Iris pigment epithelial cell (primary cell): Measurements from ENCODE around the gene CNTN4.

Source experiments
- DNase-seq: peaks from one replicate; pipeline ENCODE4 v3.0.0-alpha.2; 2011; ENCODE audit warnings: low read depth

CNTN4 gene

DNA sequence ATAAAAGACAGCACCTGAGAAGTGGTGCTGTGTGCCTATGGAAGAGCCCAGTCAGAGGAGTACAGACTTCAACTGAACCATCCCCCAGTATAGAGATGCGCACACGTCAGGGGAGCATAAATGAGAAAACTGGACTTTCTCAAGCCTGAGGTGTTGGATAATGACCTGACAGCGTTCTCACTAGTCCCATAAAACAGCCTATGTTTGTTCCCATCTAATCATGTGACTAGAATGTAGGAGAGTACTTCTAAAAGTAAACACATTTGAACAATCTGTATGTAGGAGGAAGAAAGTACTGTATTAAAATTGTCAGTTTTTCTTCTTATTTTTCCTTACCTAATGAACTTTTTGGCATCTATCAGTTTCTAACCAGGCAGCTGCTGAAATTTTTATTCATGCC lies 498.9 kb downstream of the CNTN4 start:
- DNase-seq = no peak

DNA sequence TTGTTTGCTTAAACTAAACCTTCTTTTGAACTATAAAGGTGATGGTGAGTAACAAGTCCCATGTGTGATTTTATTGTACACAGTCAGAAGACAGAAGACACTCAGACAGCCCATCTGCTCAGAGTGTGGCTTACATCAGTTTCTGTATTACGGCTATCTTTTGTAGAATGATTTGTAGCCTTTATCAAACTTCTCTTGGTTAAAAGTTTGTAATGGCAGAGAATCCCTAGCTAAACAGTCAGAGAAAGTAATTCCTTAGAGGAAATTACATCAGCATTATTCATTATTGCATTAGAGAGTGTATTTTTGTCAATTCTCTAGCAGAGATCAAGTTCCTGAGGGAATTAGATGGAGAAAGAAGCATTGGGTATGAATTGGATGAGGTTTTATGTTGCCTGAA lies 500.8 kb downstream of the CNTN4 start:
- DNase-seq = no peak

DNA sequence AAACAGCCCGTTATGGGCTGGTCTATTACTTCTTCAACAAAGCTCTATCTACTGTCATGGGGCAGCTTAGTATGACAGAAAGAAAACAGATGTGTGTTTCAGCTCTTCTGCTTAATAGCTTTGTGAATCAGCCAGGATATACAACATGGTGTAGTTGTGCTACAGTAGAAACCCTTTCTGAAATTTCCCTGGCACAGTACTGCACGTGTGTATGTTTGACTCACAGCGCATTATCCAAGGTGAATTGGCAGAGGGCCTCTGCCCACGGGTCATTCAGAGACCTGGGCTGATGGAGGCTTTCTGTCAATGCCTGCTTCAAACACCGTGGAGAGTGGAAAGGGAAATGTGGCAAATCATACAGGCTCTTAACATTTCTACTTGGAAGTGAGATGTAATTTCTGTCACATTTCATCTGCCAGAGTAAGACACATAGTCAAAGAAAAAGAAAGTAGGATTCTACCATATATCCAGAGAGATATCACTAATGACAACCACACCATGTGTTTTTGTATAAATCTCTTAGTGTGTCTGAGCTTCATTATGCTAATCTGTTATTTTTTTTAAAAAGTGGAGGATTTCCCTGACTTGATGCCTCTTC lies 505.1 kb downstream of the CNTN4 start:
- no peak for DNase-seq

DNA sequence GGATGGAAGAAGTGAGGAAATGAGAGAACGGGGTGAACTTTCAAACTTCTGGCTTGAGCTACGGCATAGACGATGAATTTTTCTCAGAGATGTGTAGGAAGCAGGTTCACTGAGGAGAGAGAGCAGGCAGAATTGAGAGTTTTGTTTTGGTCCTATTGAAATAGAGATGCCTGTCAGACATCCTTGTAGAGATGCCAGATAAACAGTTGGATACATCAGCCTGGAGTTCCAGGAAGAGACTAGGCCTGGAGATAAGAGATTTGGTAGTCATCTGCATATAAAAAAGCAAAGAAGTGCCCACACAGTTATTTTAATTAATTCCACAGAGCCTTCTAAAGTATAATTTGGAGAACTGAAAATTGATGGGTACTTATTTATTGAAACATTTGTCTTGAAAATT lies 515.9 kb downstream of the CNTN4 start:
- no peak for DNase-seq

DNA sequence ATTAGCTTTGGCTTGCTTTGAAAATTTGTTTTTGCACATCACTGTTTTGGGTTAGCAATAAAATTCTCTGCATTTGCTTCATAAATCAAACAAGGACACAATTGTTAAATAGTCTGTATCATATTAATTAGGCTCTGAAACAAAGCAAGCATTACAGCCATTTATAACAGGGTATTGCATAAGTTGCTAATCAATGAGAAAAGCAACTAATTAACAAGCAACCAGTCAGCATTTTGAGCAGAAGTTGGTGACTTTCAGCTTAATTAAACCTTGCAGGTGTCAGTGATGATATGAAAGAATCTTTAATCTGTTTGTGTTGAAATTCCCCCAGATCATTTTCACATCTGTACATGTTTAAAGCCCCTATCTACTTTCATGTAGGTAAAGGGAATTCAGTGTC lies 516.4 kb downstream of the CNTN4 start:
- no peak for DNase-seq

DNA sequence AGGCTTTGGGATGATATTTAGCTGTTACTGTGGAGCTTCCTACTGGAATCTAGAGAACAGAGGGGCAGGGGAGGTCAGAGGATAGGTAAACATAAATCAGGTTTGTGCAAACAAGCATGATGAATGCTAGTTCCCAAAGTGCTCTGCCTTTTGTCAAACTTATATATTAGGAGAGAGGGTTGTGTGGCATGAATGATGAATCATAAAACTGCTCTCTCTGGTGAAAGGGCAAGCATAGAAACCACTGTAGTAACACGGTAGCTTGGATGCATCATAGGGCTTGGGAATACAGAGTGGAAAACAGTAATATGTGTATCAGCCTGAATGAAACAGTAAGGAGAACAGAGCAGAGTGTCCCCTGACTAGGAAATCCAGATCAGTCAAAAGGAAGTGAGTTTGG lies 524.8 kb downstream of the CNTN4 start:
- DNase-seq = peak; percentile 0

DNA sequence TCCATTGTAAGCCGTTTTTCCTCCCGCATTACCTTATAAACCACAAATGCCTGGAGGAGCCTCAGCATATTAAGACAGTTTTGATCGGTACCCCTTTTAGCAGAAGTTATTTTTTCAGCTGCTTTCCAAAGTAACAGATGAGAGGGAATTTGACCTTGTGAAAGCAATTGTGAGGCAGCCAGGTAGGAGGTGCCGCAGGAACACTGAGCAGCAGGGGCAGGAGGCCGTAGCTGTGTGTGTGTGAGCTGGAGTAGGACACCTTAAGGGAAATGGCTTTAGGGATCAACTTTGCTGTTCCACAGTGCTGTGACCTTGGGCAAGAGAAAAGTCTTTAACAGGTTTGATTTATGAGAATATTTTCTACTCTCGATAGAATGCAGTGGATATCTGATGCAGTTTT lies 529.5 kb downstream of the CNTN4 start:
- DNase-seq = no peak

DNA sequence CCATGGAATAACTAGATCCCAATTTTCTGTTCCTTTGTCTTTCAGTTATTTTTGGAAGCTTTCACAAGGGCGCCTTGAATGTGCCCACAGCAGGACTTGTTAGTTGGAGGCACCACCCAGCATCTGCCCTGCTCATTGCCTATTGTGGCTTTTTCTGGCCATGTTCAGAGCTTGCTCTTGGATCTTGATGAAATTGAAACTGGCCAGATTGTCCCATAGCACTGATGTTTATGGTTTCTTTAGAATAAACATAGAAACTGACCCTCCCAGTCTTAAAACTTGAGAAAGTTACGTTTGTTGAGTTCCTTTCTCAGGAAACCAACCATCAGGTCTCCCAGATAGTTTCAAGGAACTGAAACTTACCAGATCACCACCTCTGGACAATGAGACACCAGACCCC lies 536.8 kb downstream of the CNTN4 start:
- no peak for DNase-seq

DNA sequence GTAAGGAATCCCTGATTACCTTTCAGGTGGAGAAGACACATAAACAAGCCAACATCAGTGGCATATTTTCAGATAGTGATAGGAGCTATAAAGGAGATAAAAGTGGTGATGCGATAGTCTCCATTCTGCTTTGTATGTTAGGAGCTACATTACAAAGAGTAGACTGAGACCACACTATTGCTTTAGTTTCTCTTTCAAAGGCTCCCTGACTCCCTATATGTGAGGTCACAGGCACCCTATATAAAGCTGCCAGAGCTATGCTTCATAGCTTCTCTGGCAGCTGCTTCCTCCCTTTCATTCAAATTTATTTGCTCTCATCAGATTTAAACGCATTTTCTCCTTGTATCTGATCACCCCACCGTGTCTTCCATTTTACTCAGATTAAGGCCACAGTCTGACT lies 544.9 kb downstream of the CNTN4 start:
- DNase-seq = no peak

DNA sequence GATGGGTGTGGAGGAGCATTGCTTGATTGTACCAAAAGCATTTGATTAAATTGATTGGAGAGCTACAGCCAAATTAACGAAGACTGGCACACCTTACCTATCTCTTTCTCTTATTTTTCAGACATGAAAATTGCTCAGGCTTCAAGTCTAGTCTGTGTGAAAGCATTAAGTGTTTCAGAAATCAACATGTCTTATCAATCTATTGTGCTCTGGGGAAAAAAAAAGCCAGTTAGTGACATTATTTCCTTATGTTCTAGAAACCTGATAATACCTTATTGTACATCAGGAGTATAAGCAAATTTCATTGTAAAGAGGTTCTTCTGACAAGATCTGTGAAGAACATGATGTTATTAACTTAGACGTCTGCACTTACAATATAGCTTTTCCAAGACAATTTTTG lies 546.3 kb downstream of the CNTN4 start:
- no peak for DNase-seq

DNA sequence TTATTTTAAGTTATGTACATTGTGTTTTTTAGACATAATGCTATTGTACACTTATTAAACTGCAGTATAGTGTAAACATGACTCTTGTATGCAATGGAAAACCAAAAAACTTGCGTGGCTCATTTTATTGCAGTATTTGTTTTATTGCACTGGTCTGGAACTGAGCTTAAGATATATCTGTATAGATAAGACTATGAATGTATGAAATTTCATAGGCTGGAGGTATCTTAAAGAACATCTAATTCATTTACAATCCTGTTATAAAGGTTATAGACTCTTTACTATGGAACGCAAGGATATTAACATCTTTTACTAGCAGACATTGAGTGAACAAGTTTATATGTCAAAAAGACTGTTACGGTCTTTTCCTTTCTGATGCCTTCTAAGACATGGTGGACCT lies 552.1 kb downstream of the CNTN4 start:
- no peak for DNase-seq

DNA sequence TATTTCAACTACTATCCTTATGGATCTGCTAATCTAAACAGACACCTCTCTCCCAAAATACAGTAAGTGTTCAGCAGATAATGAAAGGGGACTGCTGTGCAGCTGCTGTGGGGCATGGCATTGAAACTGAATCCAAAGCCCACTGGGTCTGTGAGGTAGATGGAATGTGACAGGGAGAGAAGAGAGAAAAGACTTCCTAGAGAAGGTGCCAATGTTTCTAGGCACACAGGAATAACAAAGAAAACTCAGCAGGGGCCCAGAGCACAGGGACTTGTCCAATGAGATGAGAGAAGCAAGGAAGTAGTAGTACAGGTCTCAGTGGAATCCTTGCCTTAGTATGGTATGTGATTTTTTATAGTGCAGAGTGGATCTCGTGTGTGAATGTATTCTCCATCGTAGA lies 553.7 kb downstream of the CNTN4 start:
- no peak for DNase-seq

DNA sequence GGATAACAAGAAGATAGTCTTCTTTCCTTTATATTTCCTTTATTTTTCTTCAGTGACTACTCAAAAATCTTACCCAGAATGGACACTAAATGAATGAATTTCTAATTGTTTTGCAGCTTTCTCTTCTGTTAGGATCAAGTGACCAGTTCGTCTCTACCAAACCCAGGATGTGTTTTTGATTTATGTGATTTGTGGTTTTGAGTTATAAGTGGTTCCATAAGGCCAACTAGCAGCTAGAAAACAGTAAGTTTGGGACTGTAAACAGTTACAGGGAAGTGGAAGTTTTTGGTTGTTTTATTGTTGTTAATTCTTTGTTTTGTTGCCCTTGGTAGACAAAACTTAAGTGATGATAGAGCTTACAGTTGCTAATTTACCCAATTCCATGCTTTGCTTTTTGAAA lies 555.0 kb downstream of the CNTN4 start:
- no peak for DNase-seq

DNA sequence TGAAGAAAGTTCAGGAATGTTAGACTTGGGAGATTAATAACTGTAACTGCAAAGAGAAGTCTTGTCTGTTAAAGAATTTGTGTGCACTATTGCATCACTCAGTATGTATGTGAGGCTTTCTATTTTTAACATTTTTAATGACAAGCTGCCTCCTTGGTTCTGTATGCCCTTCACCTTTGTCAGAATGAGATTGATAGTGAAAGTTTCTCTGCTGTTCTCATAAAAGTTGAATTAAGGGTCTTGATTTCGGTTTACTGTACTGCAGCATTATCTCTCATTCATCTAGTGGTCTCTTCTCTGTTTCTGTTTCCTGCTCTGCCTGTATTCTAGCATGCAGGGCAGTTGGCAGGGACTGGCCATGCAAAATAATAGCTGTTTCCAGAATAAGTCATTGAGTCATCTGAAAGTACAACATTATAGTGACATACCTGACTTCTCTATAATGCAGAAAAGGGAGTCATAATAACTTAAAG lies 556.6 kb downstream of the CNTN4 start:
- no peak for DNase-seq

DNA sequence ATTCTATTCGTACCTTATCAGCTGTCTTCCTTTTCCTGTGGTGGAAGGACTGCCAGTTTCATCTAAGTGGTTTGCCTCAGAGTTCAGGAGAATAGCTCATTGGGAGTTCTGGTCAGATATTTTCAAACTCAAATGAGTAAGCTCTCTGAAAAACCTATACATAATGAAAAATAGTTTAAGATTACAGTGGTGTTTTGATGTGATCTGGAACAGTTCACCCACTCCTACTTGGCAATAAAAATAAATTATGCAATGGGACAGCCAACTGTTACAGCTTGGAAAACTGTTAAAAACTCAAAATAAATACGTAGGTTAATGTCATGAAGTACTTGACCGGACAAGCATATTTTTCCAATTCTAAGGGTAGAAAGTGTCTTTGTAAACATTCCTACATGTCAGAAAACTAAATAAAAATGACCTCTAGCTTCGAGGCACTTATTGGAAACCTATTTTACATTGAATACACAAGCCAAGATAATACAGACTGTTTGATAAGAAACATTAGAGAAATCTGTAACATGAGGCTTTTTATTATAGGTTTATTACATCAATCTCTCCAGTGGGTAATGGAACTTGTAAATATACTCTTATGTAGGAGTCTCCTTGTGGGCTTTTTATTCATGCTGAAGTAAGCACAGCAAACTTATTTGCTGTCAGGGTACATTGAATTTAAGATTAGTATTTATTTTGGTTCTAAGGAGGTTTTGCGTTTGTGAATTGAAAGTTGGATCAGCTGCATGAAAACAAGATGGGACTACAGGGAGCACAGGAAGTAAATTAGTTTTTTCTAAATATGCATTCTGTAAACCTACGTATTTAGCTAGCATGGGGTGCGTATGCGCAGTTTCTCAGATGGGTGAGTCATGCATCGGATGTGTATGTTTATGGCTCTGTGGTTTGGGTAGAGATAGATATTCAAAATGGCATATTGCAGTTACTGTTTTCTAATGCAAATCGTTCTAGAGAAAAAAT lies 558.4 kb downstream of the CNTN4 start:
- DNase-seq = peak; percentile 9

DNA sequence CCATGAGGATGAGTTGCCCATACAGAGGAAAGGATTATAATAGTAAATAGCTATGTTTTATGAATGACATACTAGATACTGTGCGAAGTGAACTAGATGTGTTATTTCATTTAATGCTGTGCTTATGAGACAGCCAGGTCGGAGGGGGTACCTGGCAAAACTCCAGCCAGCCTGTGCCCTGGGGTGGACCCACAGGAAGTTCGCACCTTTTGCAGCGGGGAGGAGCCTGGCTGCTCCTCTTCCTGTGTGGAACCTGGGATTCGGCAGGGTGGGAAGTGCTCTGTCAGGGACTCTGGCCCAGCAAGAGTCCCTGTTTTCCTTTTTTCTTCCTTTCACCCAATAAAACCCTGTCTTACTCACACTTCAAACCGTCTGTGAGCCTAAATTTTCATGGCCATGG lies 559.3 kb downstream of the CNTN4 start:
- no peak for DNase-seq

DNA sequence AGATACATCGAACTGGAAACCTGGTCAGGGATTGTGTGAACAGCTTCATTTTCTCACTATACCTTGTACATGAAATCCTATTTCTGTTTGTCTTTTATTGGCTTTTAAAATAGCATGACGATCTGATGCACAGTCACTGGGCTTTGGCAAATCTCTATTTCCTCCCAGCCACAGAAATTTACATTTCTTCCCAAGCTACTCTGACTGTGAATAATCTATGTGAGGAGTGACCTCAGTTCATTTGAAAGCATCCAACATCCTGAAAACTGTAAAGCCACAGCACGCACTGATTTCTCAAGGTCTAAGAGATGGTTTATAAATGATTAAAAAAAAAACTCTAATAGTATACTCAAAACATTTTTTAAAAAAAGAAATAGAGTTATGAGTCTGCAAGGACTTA lies 561.2 kb downstream of the CNTN4 start:
- no peak for DNase-seq

DNA sequence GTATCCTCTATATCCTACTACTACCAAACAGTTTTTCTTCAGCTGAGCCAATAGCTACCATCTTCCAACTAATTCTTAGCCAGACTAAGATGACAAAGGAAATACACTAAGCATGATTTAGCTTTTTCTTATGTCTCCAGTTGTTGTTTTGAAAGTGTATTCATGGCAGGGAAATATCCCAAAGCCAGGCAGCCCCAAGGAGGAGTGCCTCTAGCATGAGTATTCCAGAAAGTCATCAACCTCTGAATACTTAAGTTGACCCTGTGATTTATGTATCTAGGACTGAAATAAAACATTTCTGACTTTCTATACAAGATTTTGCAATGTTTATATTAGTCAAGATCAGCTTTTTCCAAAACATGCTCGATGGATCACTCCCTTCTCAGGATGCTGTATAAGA lies 562.4 kb downstream of the CNTN4 start:
- DNase-seq = no peak

DNA sequence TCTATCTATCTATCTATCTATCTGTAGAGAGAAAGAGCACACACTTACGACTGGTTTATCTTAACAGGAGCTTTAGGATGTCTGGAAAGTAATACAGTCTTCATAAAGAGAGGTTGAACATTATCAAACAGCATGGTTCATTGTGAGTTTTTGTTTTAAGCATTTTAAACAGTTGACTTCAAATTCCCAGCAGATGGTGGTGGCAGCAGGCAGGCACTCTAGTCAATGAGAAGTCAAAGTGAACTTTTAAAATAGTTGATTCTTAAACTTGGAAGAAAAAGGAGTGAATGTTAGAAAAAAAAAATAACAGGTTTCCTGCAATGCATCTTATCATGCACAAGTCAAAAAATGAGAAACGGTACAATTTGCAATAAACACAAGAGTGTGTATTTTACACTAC lies 578.8 kb downstream of the CNTN4 start:
- DNase-seq = no peak

DNA sequence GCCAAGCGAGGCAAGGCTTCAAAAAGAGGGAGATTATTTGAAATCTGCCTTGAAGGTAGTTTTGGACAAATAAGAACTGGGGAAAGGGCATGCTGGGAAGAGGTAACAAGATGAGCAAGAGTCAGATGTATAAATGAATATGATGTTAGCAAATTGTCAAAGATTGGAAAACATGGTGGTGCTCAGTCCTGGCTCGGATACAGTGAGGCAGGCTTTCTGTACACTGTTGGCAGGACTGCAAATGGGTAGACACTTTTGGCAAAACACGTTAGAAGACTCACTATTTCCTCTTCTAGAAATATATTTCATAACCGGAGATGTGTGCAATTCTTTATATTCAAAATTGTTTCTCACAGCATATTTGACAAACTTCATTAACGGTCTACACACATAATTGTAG lies 581.6 kb downstream of the CNTN4 start:
- DNase-seq = no peak

DNA sequence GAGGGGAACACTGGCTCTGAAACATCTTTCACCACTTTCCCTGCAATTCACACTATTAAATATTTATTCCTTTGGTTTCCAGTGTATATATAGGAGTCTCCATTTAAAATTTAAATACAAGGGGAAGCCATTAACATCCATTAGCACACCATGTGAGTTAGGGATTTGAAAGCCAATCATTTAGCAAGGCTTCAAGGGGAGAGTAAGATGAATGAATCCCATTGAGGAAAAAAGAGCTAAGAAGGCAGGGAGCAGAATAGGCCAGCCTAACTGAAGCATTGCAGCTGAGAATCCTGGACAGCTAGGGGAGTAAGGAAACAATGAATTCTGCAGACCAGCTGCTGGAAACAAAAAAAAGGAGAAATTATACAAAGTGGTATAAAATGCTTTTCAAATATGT lies 585.4 kb downstream of the CNTN4 start:
- DNase-seq = no peak

DNA sequence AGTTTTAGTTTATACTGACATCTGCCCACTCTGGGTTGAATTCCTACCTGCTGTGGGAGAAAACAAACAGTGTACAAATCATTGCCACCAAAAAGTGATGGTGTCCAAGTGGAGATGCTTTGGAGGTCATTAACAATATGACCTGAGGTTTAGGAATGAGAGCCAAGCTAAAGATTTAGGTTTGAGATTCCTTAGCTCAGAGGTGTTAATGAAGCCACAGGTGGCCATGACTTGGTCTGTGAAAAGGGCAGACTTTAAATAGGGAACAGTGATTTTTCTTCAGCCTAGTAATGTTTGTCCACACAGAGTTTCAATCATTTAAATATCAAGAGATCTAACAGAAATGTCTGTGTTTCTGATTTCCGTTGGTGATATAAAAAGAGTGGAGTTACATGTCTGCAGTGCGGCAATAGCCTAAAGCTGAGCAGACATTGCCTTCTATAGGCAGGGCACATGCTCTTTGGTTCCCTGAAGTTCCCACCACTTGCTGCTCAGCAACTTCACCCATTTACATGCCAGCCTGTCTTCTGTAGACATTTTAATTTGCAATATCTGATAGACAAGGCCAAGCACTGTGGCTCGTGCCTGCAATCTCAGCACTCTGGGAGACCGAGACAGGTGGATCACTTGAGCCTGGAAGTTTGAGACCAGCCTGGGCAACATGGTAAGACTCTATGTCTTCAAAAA lies 588.3 kb downstream of the CNTN4 start:
- DNase-seq = no peak

DNA sequence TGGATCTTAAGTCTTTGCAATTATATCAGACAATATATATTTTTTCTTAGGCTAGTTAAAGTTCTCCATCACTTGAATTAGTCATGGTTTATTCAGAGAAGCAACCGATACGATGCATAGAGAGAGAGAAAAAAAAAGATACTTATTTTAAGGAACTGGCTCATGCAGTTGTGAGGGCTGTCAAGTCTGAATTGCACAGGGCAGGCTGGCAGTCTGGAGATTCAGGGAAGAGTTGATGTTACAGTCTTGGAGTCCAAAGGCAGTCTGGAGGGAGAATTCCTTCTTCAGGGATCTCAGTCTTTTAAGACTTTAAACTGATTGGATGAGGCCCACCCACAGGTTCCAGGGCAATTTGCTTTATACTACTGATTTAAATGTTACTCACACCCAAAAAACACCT lies 598.9 kb downstream of the CNTN4 start:
- DNase-seq = no peak
